ENCODE results near the gene OSBP. TPM values are rescaled to one million over a fixed set of nuclear protein-coding genes. Genes with fewer than 3 reads are reported as not detected.

Gene OSBP
- polyA plus RNA-seq, 2 of the 4 experiments (the other 2 are of a cell fraction) = 25.9 to 31.7 TPM

DNA sequence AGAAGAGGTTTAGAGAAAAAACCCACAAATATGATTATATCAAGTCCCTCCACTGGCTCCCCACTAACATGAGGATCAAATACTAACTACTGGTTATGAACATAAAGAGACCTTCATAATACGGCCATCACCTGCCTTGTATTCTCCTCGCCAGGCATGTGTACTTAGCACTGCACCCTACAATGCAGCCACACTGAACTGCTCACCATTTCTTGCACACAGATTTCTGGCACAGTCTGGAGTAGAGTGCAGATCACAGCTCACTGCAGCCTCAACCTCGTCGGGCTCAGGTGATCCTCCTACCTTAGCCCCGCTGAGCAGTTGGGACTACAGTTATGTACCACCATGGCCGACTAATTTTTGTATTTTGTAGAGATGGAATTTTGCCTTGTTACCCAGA is 13.1 kb downstream of the OSBP start:
- Histone ChIP-seq H3K27ac (no peak overlapping the region), H3K4me1 (no peaks in the 10 kb centered on the region), H3K4me3 (no peak overlapping the region), H3K9me3 (no peaks in the 10 kb centered on the region), H3K4me2 (no peak overlapping the region)
- DNase-seq (ENCODE audit: low read depth in 1 of 2, low spot score in 1 of 2) = no peak
- no peak; a peak in 1 of 6 replicates for ATAC-seq
- ChIA-PET CTCF (interaction anchor here (1.1 to 2.0 kb wide), 3 partner anchors 8 to 52 kb away, joined by 3 to 7 read pairs (median 3); no protein-coding TSS in a partner anchor), POLR2A (no interaction called here)
- TF ChIP-seq EHMT2 (IDR thresholded peaks at IDR 0.05; ENCODE audit: low read depth) (no peak), JUN (IDR thresholded peaks at IDR 0.05) (no peak), MAZ (IDR thresholded peaks at IDR 0.05; ENCODE audit: borderline replicate concordance, low read depth, low read length) (no peak), CEBPB (IDR thresholded peaks at IDR 0.05) (no peak), BHLHE40 (IDR thresholded peaks at IDR 0.05; ENCODE audit: low read depth, low read length) (no peak), NR3C1 (IDR thresholded peaks at IDR 0.05) (no peak), PHF8 (IDR thresholded peaks at IDR 0.05; ENCODE audit: borderline replicate concordance, low read depth) (no peak), ZC3H11A (IDR thresholded peaks at IDR 0.05) (no peak), HEYL (CRISPR knock-in tag; IDR thresholded peaks at IDR 0.05) (no peak), EHF (CRISPR knock-in tag; IDR thresholded peaks at IDR 0.05) (no peak), FOXS1 (CRISPR knock-in tag; IDR thresholded peaks at IDR 0.05) (no peak), RARB (CRISPR knock-in tag; IDR thresholded peaks at IDR 0.05) (no peak), CHD2 (IDR thresholded peaks at IDR 0.05; ENCODE audit: low read length, partially characterized antibody) (no peak), KDM5A (IDR thresholded peaks at IDR 0.05) (no peak)
- TF ChIP-seq, protein P1, sequence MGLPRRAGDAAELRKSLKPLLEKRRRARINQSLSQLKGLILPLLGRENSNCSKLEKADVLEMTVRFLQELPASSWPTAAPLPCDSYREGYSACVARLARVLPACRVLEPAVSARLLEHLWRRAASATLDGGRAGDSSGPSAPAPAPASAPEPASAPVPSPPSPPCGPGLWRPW (IDR thresholded peaks at IDR 0.05) = no peak
- TF ChIP-seq, protein P2, sequence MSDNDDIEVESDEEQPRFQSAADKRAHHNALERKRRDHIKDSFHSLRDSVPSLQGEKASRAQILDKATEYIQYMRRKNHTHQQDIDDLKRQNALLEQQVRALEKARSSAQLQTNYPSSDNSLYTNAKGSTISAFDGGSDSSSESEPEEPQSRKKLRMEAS (IDR thresholded peaks at IDR 0.05) = no peak
- 83% methylated on average over 6 of the region's 6 CpGs for WGBS (ENCODE audit: missing lambda C conversion rate)
- no peak for FAIRE-seq

DNA sequence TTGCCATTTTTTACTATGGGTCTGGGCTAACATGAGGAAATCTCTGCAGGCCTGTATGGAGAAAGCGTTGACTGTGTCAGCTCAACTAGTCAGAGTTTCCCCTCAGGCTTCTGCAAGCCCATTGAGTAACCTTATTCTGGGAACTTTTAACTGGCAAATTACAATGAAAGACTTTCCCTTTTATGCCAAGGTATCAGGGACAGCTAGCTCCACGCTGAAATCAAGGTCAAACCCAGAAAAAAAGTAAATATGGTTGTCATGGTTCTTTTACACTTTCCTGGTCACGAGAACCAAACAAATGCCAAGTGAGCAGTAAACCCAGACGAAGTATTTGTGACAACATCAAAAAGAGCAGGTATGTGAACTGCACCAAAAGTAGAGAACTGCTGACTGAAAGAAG is 13.8 kb downstream of the OSBP start:
- no peak overlapping the region for H3K4me3 ChIP-seq
- no peaks in the 10 kb centered on the region for H3K9me3 ChIP-seq
- POLR2A ChIA-PET = no interaction called here
- WGBS (ENCODE audit: missing lambda C conversion rate) = 83% methylated on average over 4 of the region's 4 CpGs
- TF ChIP-seq RNF2 (IDR thresholded peaks at IDR 0.05; ENCODE audit: borderline replicate concordance, low read depth) = no peak
- TF ChIP-seq MAZ (IDR thresholded peaks at IDR 0.05; ENCODE audit: borderline replicate concordance, low read depth, low read length) = no peak
- no peak for TF ChIP-seq NR3C1 (IDR thresholded peaks at IDR 0.05)
- TF ChIP-seq ZFP36 (IDR thresholded peaks at IDR 0.05; ENCODE audit: borderline replicate concordance, partially characterized antibody) = no peak
- TF ChIP-seq, protein P1 (IDR thresholded peaks at IDR 0.05) = no peak
- no peak for TF ChIP-seq CBX8 (IDR thresholded peaks at IDR 0.05)
- TF ChIP-seq, protein P3, sequence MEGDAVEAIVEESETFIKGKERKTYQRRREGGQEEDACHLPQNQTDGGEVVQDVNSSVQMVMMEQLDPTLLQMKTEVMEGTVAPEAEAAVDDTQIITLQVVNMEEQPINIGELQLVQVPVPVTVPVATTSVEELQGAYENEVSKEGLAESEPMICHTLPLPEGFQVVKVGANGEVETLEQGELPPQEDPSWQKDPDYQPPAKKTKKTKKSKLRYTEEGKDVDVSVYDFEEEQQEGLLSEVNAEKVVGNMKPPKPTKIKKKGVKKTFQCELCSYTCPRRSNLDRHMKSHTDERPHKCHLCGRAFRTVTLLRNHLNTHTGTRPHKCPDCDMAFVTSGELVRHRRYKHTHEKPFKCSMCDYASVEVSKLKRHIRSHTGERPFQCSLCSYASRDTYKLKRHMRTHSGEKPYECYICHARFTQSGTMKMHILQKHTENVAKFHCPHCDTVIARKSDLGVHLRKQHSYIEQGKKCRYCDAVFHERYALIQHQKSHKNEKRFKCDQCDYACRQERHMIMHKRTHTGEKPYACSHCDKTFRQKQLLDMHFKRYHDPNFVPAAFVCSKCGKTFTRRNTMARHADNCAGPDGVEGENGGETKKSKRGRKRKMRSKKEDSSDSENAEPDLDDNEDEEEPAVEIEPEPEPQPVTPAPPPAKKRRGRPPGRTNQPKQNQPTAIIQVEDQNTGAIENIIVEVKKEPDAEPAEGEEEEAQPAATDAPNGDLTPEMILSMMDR (IDR thresholded peaks at IDR 0.05) = no peak
- no peak for TF ChIP-seq KDM5A (IDR thresholded peaks at IDR 0.05)
- TF ChIP-seq EHMT2 (IDR thresholded peaks at IDR 0.05; ENCODE audit: low read depth) = no peak
- TF ChIP-seq RARB (CRISPR knock-in tag; IDR thresholded peaks at IDR 0.05) = no peak
- no peak for TF ChIP-seq PHF8 (IDR thresholded peaks at IDR 0.05; ENCODE audit: borderline replicate concordance, low read depth)
- FAIRE-seq (no peak), DNase-seq (ENCODE audit: low read depth in 1 of 2, low spot score in 1 of 2) (no peak), ATAC-seq (no peak)
- H3K4me1 ChIP-seq = no peaks in the 10 kb centered on the region
- CTCF ChIA-PET = interaction anchor here (1.1 kb wide), 1 partner anchor 53 kb away, joined by 3 read pairs; no protein-coding TSS in a partner anchor
- H3K27ac ChIP-seq = no peak overlapping the region
- H3K4me2 ChIP-seq = no peak overlapping the region

DNA sequence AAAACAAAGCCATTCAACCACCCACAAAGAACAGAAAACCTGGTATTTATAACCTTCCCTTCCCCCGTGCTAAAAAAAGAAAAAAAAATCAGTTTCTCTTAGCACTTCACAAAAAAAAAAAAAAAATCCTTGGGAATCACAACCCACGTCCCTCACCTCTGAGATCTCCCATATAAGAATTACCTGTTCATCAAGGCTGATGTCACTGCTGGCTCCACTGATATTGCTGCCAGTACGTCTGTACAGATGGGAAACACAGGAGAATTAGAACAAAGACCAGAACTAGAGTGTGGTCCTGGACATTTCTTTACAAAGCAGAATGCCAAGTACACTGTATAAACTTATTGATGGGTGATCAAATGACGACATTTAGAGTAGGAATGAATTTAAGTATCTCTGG is 14.9 kb downstream of the OSBP start:
- H3K4me2 ChIP-seq = no peak overlapping the region
- H3K27ac ChIP-seq = no peak overlapping the region
- 83% methylated on average over 4 of the region's 4 CpGs for WGBS (ENCODE audit: missing lambda C conversion rate)
- H3K4me3 ChIP-seq = no peak overlapping the region
- CTCF ChIA-PET = interaction anchor here (0.6 to 1.1 kb wide), 3 partner anchors 10 to 35 kb away, joined by 3 to 4 read pairs (median 4); no protein-coding TSS in a partner anchor
- TF ChIP-seq CEBPB (IDR thresholded peaks at IDR 0.05) = no peak
- no peak for TF ChIP-seq POLR2AphosphoS2 (conservative IDR thresholded peaks at IDR 0.05; ENCODE audit: low read length)
- TF ChIP-seq GATA3 (IDR thresholded peaks at IDR 0.05; ENCODE audit: borderline replicate concordance) = no peak
- no peak for TF ChIP-seq SMC3 (IDR thresholded peaks at IDR 0.05)
- TF ChIP-seq EP300 (IDR thresholded peaks at IDR 0.05) = no peak
- FAIRE-seq (no peak), DNase-seq (ENCODE audit: low read depth in 1 of 2, low spot score in 1 of 2) (no peak), ATAC-seq (no peak)
- no peaks in the 10 kb centered on the region for H3K9me3 ChIP-seq
- H3K4me1 ChIP-seq = no peaks in the 10 kb centered on the region
- POLR2A ChIA-PET = no interaction called here
